Measurements from ENCODE around the gene AFAP1. TPM values are rescaled to one million over a fixed set of nuclear protein-coding genes. Genes with fewer than 3 reads are reported as not detected.

Gene AFAP1
- total RNA-seq, 1 experiment from 2014 or later: 27.6 TPM

DNA sequence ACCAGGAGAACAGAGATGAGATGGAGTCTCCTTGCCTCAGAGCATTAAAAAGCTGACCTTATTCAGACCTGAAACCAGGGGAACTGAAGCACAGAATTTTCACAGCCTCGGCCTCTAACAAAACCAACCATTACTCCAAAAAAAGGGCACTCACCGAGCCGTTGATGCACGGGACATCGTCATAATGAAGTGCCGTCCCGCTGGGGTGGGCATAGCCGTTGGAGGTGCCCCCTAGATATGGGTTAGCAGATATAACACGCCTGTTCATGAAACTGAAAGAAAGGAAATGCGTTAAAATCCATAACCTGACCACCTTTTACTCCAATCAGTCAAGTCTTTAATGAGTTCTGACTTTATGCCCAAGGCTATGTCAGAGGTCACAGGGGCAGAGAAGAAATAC lies 153.6 kb downstream of the AFAP1 start:
- POLR2A ChIA-PET: no interaction called here
- Histone ChIP-seq H3K4me3 (ENCODE audit: low read depth, low read length) (no peak overlapping the region), H3K4me1 (no peaks in the 10 kb centered on the region), H3K27me3 (replicated peaks; ENCODE audit: control insufficient read depth, insufficient read depth, low read length) (no peaks in the 10 kb centered on the region), H3K36me3 (ENCODE audit: control insufficient read depth, insufficient read depth, low read length) (no peaks in the 10 kb centered on the region), H3K9me3 (no peaks in the 10 kb centered on the region)
- H3K4me1 Mint-ChIP-seq (ENCODE audit: low read depth, unreplicated experiment): no peaks in the 10 kb centered on the region
- peaks cover 24% of the 10 kb centered on the region for H3K36me3 Mint-ChIP-seq (ENCODE audit: insufficient read depth, unreplicated experiment)
- no peak for DNase-seq
- TF ChIP-seq, protein P1, sequence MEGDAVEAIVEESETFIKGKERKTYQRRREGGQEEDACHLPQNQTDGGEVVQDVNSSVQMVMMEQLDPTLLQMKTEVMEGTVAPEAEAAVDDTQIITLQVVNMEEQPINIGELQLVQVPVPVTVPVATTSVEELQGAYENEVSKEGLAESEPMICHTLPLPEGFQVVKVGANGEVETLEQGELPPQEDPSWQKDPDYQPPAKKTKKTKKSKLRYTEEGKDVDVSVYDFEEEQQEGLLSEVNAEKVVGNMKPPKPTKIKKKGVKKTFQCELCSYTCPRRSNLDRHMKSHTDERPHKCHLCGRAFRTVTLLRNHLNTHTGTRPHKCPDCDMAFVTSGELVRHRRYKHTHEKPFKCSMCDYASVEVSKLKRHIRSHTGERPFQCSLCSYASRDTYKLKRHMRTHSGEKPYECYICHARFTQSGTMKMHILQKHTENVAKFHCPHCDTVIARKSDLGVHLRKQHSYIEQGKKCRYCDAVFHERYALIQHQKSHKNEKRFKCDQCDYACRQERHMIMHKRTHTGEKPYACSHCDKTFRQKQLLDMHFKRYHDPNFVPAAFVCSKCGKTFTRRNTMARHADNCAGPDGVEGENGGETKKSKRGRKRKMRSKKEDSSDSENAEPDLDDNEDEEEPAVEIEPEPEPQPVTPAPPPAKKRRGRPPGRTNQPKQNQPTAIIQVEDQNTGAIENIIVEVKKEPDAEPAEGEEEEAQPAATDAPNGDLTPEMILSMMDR (IDR thresholded peaks at IDR 0.05; ENCODE audit: insufficient read depth in 1 of 2, low read depth in 1 of 2, low read length in 1 of 2, severe bottlenecking in 1 of 2, unreplicated experiment in 1 of 2): no peak
- CTCF ChIA-PET: no interaction called here
- H3K4me3 Mint-ChIP-seq (ENCODE audit: unreplicated experiment): no peak overlapping the region
- H3K27me3 Mint-ChIP-seq (ENCODE audit: insufficient read depth, unreplicated experiment): no peaks in the 10 kb centered on the region
- BruUV-seq (replicated peaks): no TSS peak
- H3K9me3 Mint-ChIP-seq (ENCODE audit: unreplicated experiment): no peaks in the 10 kb centered on the region
- intact Hi-C loops (cut with micrococcal nuclease; ENCODE audit: unreplicated experiment): no loop called here
- no peak overlapping the region for H3K27ac Mint-ChIP-seq (ENCODE audit: unreplicated experiment)

DNA sequence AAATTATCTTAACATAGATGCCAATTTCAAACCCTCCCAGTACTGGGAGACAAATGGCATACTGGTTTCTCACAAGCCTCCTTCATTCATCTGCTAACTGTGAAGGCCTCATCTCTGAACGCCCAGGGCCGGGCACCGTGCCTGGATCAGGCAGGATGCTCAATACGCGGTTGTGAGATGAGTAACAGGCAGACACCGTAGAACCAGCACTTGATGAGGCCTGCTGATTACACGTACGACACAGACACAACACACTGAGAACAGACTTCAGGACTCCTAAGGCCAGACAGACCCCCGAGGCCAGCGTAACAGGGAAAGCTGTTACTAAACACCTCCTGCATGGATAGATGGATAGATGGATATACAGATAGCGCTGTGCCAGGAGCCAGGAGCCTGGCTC lies 154.6 kb downstream of the AFAP1 start:
- Mint-ChIP-seq H3K9me3 (ENCODE audit: unreplicated experiment) (no peaks in the 10 kb centered on the region), H3K27me3 (ENCODE audit: insufficient read depth, unreplicated experiment) (no peaks in the 10 kb centered on the region), H3K36me3 (ENCODE audit: insufficient read depth, unreplicated experiment) (peaks cover 27% of the 10 kb centered on the region), H3K27ac (ENCODE audit: unreplicated experiment) (no peak overlapping the region), H3K4me3 (ENCODE audit: unreplicated experiment) (no peak overlapping the region), H3K4me1 (ENCODE audit: low read depth, unreplicated experiment) (no peaks in the 10 kb centered on the region)
- ChIA-PET POLR2A (no interaction called here), CTCF (no interaction called here)
- intact Hi-C loops (cut with micrococcal nuclease; ENCODE audit: unreplicated experiment): no loop called here
- Histone ChIP-seq H3K27me3 (replicated peaks; ENCODE audit: control insufficient read depth, insufficient read depth, low read length) (no peaks in the 10 kb centered on the region), H3K9me3 (no peaks in the 10 kb centered on the region), H3K4me1 (no peaks in the 10 kb centered on the region), H3K36me3 (ENCODE audit: control insufficient read depth, insufficient read depth, low read length) (no peaks in the 10 kb centered on the region), H3K4me3 (ENCODE audit: low read depth, low read length) (no peak overlapping the region)
- no peak for DNase-seq
- BruUV-seq (replicated peaks): no TSS peak
- TF ChIP-seq, protein P1 (IDR thresholded peaks at IDR 0.05; ENCODE audit: insufficient read depth in 1 of 2, low read depth in 1 of 2, low read length in 1 of 2, severe bottlenecking in 1 of 2, unreplicated experiment in 1 of 2): no peak

DNA sequence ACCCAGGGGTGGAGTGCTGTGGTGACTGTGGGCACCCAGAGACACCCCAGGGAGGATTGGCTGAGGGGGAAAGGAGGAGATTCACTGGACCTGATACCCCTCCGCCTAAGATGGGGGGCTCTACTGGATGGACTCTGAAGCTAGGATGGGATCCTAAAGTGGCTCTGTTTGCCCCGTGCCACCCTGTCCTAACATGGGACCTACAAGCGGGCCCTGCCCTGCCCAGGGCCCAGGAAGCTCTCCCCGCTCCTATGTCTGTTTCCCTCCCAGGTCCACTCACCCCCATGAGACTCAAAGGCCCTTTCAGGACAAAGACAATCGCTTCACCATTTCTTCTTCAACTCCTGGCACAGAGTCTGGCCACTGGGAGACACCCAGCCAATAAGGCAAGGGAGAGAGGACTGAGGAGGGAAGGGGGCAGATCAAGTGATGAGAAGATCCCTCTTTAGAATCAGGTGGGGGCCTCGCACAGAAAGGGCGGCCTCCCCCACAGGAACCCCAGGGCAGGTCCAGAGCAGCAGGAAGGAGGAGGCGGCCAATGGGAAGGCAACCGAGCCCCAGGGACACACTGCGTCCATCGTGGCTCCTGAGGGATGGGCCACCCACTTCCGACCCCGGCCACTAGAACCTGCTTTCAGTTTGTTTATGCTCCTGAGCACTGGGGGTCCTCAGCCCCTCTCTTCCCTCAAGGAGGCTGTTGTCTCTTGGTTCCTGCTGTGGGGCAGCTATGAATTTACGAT lies 155.4 kb downstream of the AFAP1 start:
- BruUV-seq (replicated peaks): no TSS peak
- Histone ChIP-seq H3K4me1 (no peaks in the 10 kb centered on the region), H3K36me3 (ENCODE audit: control insufficient read depth, insufficient read depth, low read length) (no peaks in the 10 kb centered on the region), H3K4me3 (ENCODE audit: low read depth, low read length) (no peak overlapping the region), H3K9me3 (no peaks in the 10 kb centered on the region), H3K27me3 (replicated peaks; ENCODE audit: control insufficient read depth, insufficient read depth, low read length) (no peaks in the 10 kb centered on the region)
- H3K9me3 Mint-ChIP-seq (ENCODE audit: unreplicated experiment): no peaks in the 10 kb centered on the region
- POLR2A ChIA-PET: no interaction called here
- TF ChIP-seq, protein P1 (IDR thresholded peaks at IDR 0.05; ENCODE audit: insufficient read depth in 1 of 2, low read depth in 1 of 2, low read length in 1 of 2, severe bottlenecking in 1 of 2, unreplicated experiment in 1 of 2): no peak
- peaks cover 27% of the 10 kb centered on the region for H3K36me3 Mint-ChIP-seq (ENCODE audit: insufficient read depth, unreplicated experiment)
- no peak overlapping the region for H3K27ac Mint-ChIP-seq (ENCODE audit: unreplicated experiment)
- intact Hi-C loops (cut with micrococcal nuclease; ENCODE audit: unreplicated experiment): no loop called here
- DNase-seq: no peak
- no peaks in the 10 kb centered on the region for H3K27me3 Mint-ChIP-seq (ENCODE audit: insufficient read depth, unreplicated experiment)
- H3K4me3 Mint-ChIP-seq (ENCODE audit: unreplicated experiment): no peak overlapping the region
- H3K4me1 Mint-ChIP-seq (ENCODE audit: low read depth, unreplicated experiment): no peaks in the 10 kb centered on the region
- CTCF ChIA-PET: no interaction called here

All from Caco-2 (cell line).